Gastrocnemius medialis (tissue), 4 donors: Measurements from ENCODE around the gene USP7. TPM values are rescaled to one million over a fixed set of nuclear protein-coding genes. Genes with fewer than 3 reads are reported as not detected.
"Not testable (repeated sequence)": the region's sequence is repeated elsewhere in the genome, so short reads cannot be mapped to it uniquely, and the experiment has no call there.

ENCODE experiments used
- ATAC-seq, 2 donors: fragments of 150-250 bp; one replicate each; pipeline ENCODE4 v1.9.1; 2016
- DNase-seq, 2 donors: peaks; one replicate each; pipeline ENCODE4 v3.0.0-alpha.2; 2019
- H3K27ac ChIP-seq, 4 donors: fragments of 200-600 bp; sonication (generic); 1 replicate in 1 of 4; 2 replicates in 3 of 4; pipeline ENCODE4 v1.5.1; 2016 to 2018; ENCODE audit warnings: mild to moderate bottlenecking in 2 of 4, moderate library complexity in 1 of 4
- H3K27me3 ChIP-seq, 3 donors: fragments of 200-600 bp; sonication (generic) in 2 of 3; 1 replicate in 1 of 3; 2 replicates in 2 of 3; pipeline versions ENCODE4 v1.5.1 to v1.6.0; 2016 to 2019; ENCODE audit warnings: mild to moderate bottlenecking in 1 of 3, moderate library complexity in 1 of 3
- H3K36me3 ChIP-seq, 2 donors: fragments of 200-600 bp; sonication (generic) in 1 of 2; one replicate each; pipeline ENCODE4 v1.5.1; 2017 to 2018
- H3K4me1 ChIP-seq, 2 donors: fragments of 200-600 bp; sonication (generic) in 1 of 2; one replicate each; pipeline ENCODE4 v1.5.1; 2016 to 2017; ENCODE audit warnings: mild to moderate bottlenecking in 2 of 2
- H3K4me3 ChIP-seq, 4 donors: fragments of 200-600 bp; sonication (generic) in 3 of 4; 1 replicate in 1 of 4; 2 replicates in 3 of 4; pipeline ENCODE4 v1.5.1; 2016 to 2019; ENCODE audit warnings: mild to moderate bottlenecking in 2 of 4
- H3K9me3 ChIP-seq, 3 donors: fragments of 200-600 bp; sonication (generic) in 2 of 3; 1 replicate in 1 of 3; 2 replicates in 2 of 3; pipeline ENCODE4 v1.5.1; 2016 to 2019
- POLR2A ChIP-seq, 2 donors: fragments of 450-650 bp; IDR thresholded peaks; one replicate each; pipeline ENCODE4 v1.6.1; 2017; ENCODE audit warnings: antibody characterized with exemption in 2 of 2, mild to moderate bottlenecking in 2 of 2, moderate library complexity in 2 of 2
- in situ Hi-C, 4 donors: fragments of 200-750 bp; cut with MboI; loops; one replicate each; pipeline versions ENCODE4 v1.15.0 to v1.8.0; 2017; ENCODE audit warnings: low sequenced_read_pairs in 4 of 4
- intact Hi-C: fragments of 100-400 bp; cut with DNase I; formaldehyde crosslinking; loops from one replicate; pipeline ENCODE4 v1.15.1; 2023; ENCODE audit warnings: low total_unique reads
- total RNA-seq, 4 donors: library from RNA; depleted of rRNA; stranded (reverse); fragments of >200 nt; gene quantifications; one replicate each; pipeline versions ENCODE4 v1.1.0 to v1.2.3, GENCODE V29; 2016
- TF ChIP-seq, protein P1 (sequence below), 5 experiments: fragments of 450-650 bp in 3 of 5; fragments of 200-600 bp in 2 of 5; sonication (generic) in 2 of 5; IDR thresholded peaks in 4 of 5; conservative IDR thresholded peaks in 1 of 5; 1 replicate in 4 of 5; 2 replicates in 1 of 5; pipeline ENCODE4 v1.5.1; 2016 to 2019; ENCODE audit warnings: antibody characterized with exemption in 5 of 5, mild to moderate bottlenecking in 3 of 5, moderate library complexity in 3 of 5

USP7 gene
- total RNA-seq, 4 donors from 2014 or later = 79.7 to 99.2 (median 85.6) TPM

DNA sequence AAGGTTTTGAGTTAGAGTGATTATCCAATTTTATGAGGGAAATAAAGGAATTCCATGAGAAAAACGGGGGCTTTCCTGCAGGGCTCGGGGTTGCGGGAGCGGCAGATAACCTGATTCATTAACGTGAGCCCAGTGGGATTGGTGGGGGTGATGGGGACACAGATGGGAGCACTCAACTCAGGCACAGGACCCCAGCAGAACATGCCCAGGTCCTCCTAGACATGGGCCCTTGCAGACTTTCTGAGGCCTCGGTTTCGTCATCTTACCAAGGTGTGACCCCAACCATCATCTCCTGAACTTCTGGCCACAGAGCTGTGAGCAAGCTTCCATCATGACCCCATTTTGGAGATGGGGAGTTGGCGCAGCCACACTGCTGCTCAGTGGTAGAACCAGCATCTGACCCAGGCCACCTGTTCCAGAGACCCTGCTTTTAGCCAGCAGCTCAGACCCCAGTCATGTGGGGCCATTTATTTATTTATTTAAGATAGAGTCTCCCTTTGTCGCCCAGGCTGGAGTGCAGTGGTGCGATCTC lies 117.2 kb downstream of the USP7 start:
- Histone ChIP-seq H3K36me3 (peaks cover 0 to 21% of the 10 kb centered on the region in 2 donors), H3K4me3 (no peak overlapping the region), H3K4me1 (peaks cover 5 to 7% of the 10 kb centered on the region in 2 donors), H3K27ac (no peak overlapping the region), H3K27me3 (no peaks in the 10 kb centered on the region), H3K9me3 (no peaks in the 10 kb centered on the region)
- TF ChIP-seq POLR2A (IDR thresholded peaks at IDR 0.05) = no peak
- TF ChIP-seq, protein P1, sequence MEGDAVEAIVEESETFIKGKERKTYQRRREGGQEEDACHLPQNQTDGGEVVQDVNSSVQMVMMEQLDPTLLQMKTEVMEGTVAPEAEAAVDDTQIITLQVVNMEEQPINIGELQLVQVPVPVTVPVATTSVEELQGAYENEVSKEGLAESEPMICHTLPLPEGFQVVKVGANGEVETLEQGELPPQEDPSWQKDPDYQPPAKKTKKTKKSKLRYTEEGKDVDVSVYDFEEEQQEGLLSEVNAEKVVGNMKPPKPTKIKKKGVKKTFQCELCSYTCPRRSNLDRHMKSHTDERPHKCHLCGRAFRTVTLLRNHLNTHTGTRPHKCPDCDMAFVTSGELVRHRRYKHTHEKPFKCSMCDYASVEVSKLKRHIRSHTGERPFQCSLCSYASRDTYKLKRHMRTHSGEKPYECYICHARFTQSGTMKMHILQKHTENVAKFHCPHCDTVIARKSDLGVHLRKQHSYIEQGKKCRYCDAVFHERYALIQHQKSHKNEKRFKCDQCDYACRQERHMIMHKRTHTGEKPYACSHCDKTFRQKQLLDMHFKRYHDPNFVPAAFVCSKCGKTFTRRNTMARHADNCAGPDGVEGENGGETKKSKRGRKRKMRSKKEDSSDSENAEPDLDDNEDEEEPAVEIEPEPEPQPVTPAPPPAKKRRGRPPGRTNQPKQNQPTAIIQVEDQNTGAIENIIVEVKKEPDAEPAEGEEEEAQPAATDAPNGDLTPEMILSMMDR (IDR thresholded peaks at IDR 0.05 in 4 of 5, conservative IDR thresholded peaks at IDR 0.05 in 1 of 5) = no peak
- DNase-seq (no peak), ATAC-seq (no peak)
- in situ Hi-C loops = no loop called here
- intact Hi-C loops = no loop called here

DNA sequence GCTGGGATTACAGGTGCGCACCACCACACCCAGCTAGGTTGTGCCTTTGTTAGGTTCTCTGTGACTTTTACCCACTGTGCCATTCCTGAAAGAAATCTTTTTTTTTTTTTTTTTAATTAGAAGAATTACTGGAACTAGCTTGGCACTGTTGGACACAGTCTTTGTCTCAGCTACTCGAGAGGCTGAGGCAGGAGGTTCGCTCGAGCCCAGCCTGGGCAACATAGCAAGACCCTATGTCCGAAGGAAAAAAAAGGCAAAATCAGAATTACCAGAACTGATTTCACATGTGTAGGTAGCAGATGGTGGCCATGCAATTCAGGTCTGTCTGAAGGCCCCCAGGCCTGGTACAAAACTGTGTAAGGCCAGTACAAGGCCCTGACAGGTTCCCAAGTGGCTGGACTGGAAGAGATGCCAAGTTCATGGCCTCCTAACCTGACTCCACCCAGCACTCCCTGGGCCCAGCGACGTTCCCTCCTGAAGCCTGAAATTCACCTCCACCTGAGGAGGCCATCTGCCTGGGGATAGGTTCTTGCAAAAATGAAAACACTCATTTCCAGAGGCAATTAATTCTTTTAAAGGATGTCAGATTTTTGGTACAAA lies 117.9 kb downstream of the USP7 start:
- H3K36me3 ChIP-seq = peaks cover 0 to 21% of the 10 kb centered on the region in 2 donors
- H3K4me3 ChIP-seq = no peak overlapping the region
- DNase-seq = no peak
- H3K27me3 ChIP-seq = no peaks in the 10 kb centered on the region
- H3K27ac ChIP-seq = no peak overlapping the region
- intact Hi-C loops (no loop called here), in situ Hi-C loops (no loop called here)
- peaks cover 3 to 7% of the 10 kb centered on the region in 2 donors for H3K4me1 ChIP-seq
- TF ChIP-seq, protein P1 (IDR thresholded peaks at IDR 0.05 in 4 of 5, conservative IDR thresholded peaks at IDR 0.05 in 1 of 5) = no peak
- no peak for TF ChIP-seq POLR2A (IDR thresholded peaks at IDR 0.05)
- no peaks in the 10 kb centered on the region for H3K9me3 ChIP-seq
- no peak for ATAC-seq

DNA sequence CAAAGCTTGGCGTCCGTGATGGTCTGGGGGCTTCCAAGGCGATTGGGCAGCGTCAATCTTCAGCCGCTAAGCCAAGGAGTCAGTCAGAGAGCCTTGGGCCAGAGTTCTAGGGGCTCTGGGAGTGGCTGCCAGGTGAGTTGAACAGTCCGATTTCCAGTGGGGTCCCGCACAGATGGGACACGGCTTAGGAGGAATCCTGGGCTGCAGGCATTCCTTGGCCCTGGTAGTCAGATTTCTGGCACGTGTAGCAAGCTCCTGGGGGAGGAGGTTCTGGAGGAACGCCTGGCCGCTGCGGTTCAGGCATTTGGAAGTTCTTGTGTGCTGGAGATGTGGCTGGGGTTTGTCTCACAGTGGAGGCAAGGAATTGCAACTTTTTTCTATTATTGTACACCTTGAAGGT lies 120.4 kb downstream of the USP7 start:
- H3K27me3 ChIP-seq, in situ Hi-C loops, intact Hi-C loops, H3K4me1 ChIP-seq, DNase-seq, H3K27ac ChIP-seq, H3K9me3 ChIP-seq, ATAC-seq, H3K36me3 ChIP-seq: not testable (repeated sequence)
- peak overlapping the region in 2 of 4 donors; percentile 9 to 27 for H3K4me3 ChIP-seq

Other genes with a start within 250 kb of the USP7 start
- gene TMEM186, start 166.3 kb downstream of the USP7 start, total RNA-seq = 10 to 100 TPM; 10.2 to 16.9 (median 11.9) TPM
- 10 to 100 TPM; 10.4 to 20.9 (median 16.6) TPM for gene PMM2, start 166.1 kb downstream of the USP7 start, total RNA-seq
- 10 to 100 TPM; 12.4 to 22.3 (median 18.4) TPM for gene CARHSP1, start 94.9 kb downstream of the USP7 start, total RNA-seq
- gene LITAFD, start 81.6 kb downstream of the USP7 start, total RNA-seq = not detected
- gene HAPSTR1, start 127.7 kb upstream of the USP7 start, total RNA-seq = 10 to 100 TPM; 55.0 to 65.0 (median 60.9) TPM